Mesenchymal stem cell (in vitro differentiated cells and primary cell): ENCODE data around the gene SSPN. TPM values are rescaled to one million over a fixed set of nuclear protein-coding genes. Genes with fewer than 3 reads are reported as not detected.

Experiments used
- DNase-seq: peaks from one replicate; pipeline ENCODE4 v3.0.0-alpha.2; 2013
- H2AFZ ChIP-seq: one replicate; pipeline ENCODE4 v1.6.1; 2013; ENCODE audit warnings: low read depth, mild to moderate bottlenecking, control low read depth, inconsistent platforms, low read length, moderate library complexity
- H2AK5ac ChIP-seq: 2 replicates; pipeline ENCODE4 v1.6.1; 2013; ENCODE audit warnings: low read length, moderate library complexity, mild to moderate bottlenecking, inconsistent platforms; ENCODE audit not compliant: severe bottlenecking
- H2BK120ac ChIP-seq: one replicate; pipeline ENCODE4 v1.6.1; 2013; ENCODE audit warnings: low read depth, mild to moderate bottlenecking, inconsistent platforms, low read length, moderate library complexity
- H2BK12ac ChIP-seq, 2 experiments: one replicate each; pipeline ENCODE4 v1.6.1; 2013; ENCODE audit warnings: inconsistent platforms in 2 of 2, low read length in 2 of 2, mild to moderate bottlenecking in 2 of 2, moderate library complexity in 2 of 2, control low read depth in 1 of 2
- H2BK15ac ChIP-seq: one replicate; pipeline ENCODE4 v1.6.1; 2013; ENCODE audit warnings: mild to moderate bottlenecking, low read depth, inconsistent platforms; ENCODE audit not compliant: poor library complexity, severe bottlenecking
- H2BK5ac ChIP-seq: 2 replicates; pipeline ENCODE4 v1.6.1; 2013; ENCODE audit warnings: low read depth, mild to moderate bottlenecking, low read length, control low read depth, inconsistent platforms; ENCODE audit not compliant: poor library complexity, severe bottlenecking
- H3K14ac ChIP-seq, 2 experiments: one replicate each; pipeline ENCODE4 v1.6.1; 2013; ENCODE audit warnings: inconsistent platforms in 2 of 2, low read length in 2 of 2, control low read depth in 1 of 2, mild to moderate bottlenecking in 1 of 2, moderate library complexity in 1 of 2
- H3K18ac ChIP-seq, 2 experiments: one replicate each; pipeline ENCODE4 v1.6.1; 2013; ENCODE audit warnings: inconsistent platforms in 2 of 2, low read length in 2 of 2, control low read depth in 1 of 2, low read depth in 1 of 2, mild to moderate bottlenecking in 1 of 2
- H3K23ac ChIP-seq, 2 experiments: one replicate each; pipeline ENCODE4 v1.6.1; 2013; ENCODE audit warnings: inconsistent platforms in 2 of 2, low read length in 2 of 2, mild to moderate bottlenecking in 2 of 2, moderate library complexity in 2 of 2, control low read depth in 1 of 2
- H3K27ac ChIP-seq: 2 replicates; pipeline ENCODE4 v1.5.1; 2013; ENCODE audit warnings: mild to moderate bottlenecking, moderate library complexity, low read length, control low read depth, inconsistent platforms; ENCODE audit not compliant: poor library complexity, severe bottlenecking
- H3K27me3 ChIP-seq, 2 experiments: 2 replicates each; pipeline versions ENCODE4 v1.6.1 to v1.7.0; 2013; ENCODE audit warnings: low read length in 2 of 2, mild to moderate bottlenecking in 2 of 2, moderate library complexity in 2 of 2, control low read depth in 1 of 2, inconsistent platforms in 1 of 2; ENCODE audit not compliant: control insufficient read depth in 1 of 2, insufficient read depth in 1 of 2
- H3K36me3 ChIP-seq, 2 experiments: 2 replicates each; pipeline versions ENCODE4 v1.6.1 to v1.7.0; 2013; ENCODE audit warnings: low read length in 2 of 2, control low read depth in 1 of 2, inconsistent platforms in 1 of 2, low read depth in 1 of 2, mild to moderate bottlenecking in 1 of 2; ENCODE audit not compliant: insufficient read depth in 2 of 2, control insufficient read depth in 1 of 2
- H3K4ac ChIP-seq, 2 experiments: one replicate each; pipeline ENCODE4 v1.6.1; 2013; ENCODE audit warnings: inconsistent platforms in 2 of 2, low read length in 2 of 2, mild to moderate bottlenecking in 2 of 2, moderate library complexity in 2 of 2, control low read depth in 1 of 2, low read depth in 1 of 2
- H3K4me1 ChIP-seq: 2 replicates; pipeline ENCODE4 v1.6.1; 2013; ENCODE audit warnings: low read depth, low read length, control low read depth; ENCODE audit not compliant: control insufficient read depth, insufficient read depth
- H3K4me2 ChIP-seq: 2 replicates; pipeline ENCODE4 v1.6.1; 2013; ENCODE audit warnings: low read length, mild to moderate bottlenecking, inconsistent platforms; ENCODE audit not compliant: poor library complexity, severe bottlenecking
- H3K4me3 ChIP-seq, 2 experiments: 2 replicates each; pipeline versions ENCODE4 v1.5.1 to v1.7.0; 2013; ENCODE audit warnings: low read length in 2 of 2, mild to moderate bottlenecking in 2 of 2, control low read depth in 1 of 2, low read depth in 1 of 2; ENCODE audit not compliant: insufficient read depth in 1 of 2
- H3K79me1 ChIP-seq: replicated peaks from 2 replicates; pipeline ENCODE4 v1.6.1; 2013; ENCODE audit warnings: mild to moderate bottlenecking, control low read depth, low read length, inconsistent platforms; ENCODE audit not compliant: poor library complexity, severe bottlenecking
- H3K9ac ChIP-seq: 2 replicates; pipeline ENCODE4 v1.7.0; 2013; ENCODE audit warnings: mild to moderate bottlenecking, low read length, moderate library complexity
- H3K9me3 ChIP-seq: 2 replicates; pipeline ENCODE4 v1.7.0; 2013; ENCODE audit warnings: mild to moderate bottlenecking, low read length; ENCODE audit not compliant: control insufficient read depth
- H4K8ac ChIP-seq: one replicate; pipeline ENCODE4 v1.6.1; 2013; ENCODE audit warnings: inconsistent platforms, mild to moderate bottlenecking, low read length, moderate library complexity
- H4K91ac ChIP-seq: one replicate; pipeline ENCODE4 v1.6.1; 2013; ENCODE audit warnings: mild to moderate bottlenecking, low read length, inconsistent platforms
- WGBS: methylation state at CpG from one replicate; pipeline ENCODE4 v1.1.7; 2013; ENCODE audit warnings: mixed read lengths; 5-methylcytosine and 5-hydroxymethylcytosine counted together
- polyA plus RNA-seq, 2 experiments: library from polyadenylated mRNA; stranded (reverse); fragments of 200-250 nt; gene quantifications; one replicate each; pipeline ENCODE4 v1.2.3, GENCODE V29; 2013

SSPN gene, protein sequence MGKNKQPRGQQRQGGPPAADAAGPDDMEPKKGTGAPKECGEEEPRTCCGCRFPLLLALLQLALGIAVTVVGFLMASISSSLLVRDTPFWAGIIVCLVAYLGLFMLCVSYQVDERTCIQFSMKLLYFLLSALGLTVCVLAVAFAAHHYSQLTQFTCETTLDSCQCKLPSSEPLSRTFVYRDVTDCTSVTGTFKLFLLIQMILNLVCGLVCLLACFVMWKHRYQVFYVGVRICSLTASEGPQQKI
- polyA plus RNA-seq (2013, experiment 1 of 2) = 8.3 TPM
- polyA plus RNA-seq (2013, experiment 2 of 2) = 7.6 TPM

- Histone ChIP-seq H2BK120ac (peak within 1 kb of the TSS; percentile 37), H3K4me3 (peak within 1 kb of the TSS; percentile 73 to 83), H3K27me3 (no peaks in the 10 kb centered on the region), H3K9ac (peak within 1 kb of the TSS; percentile 88), H3K36me3 (no peaks in the 10 kb centered on the region), H3K18ac (peak within 1 kb of the TSS; percentile 89 to 94), H3K4ac (peak within 1 kb of the TSS; percentile 66 to 87), H2AFZ (peak within 1 kb of the TSS; percentile 93), H4K8ac (peak within 1 kb of the TSS; percentile 94), H2BK12ac (peak within 1 kb of the TSS in 1 of 2 experiments; percentile 89), H3K4me1 (peaks cover 3% of the 10 kb centered on the region), H3K27ac (peak within 1 kb of the TSS; percentile 39), H2AK5ac (no peak within 1 kb of the TSS), H3K23ac (peak within 1 kb of the TSS in 1 of 2 experiments; percentile 35), H4K91ac (peak within 1 kb of the TSS; percentile 85), H3K9me3 (no peaks in the 10 kb centered on the region), H3K79me1 (no peaks in the 10 kb centered on the region), H2BK5ac (no peak within 1 kb of the TSS), H2BK15ac (peak within 1 kb of the TSS; percentile 77), H3K4me2 (peak within 1 kb of the TSS; percentile 29), H3K14ac (peak within 1 kb of the TSS in 1 of 2 experiments; percentile 77)
- 2% methylated on average over 33 of the region's 35 CpGs for WGBS
- DNase-seq = peak; percentile 44
These were observed at the start of gene SSPN for GRCh38 chr12:26195250-26195640. TSS of gene SSPN (plus strand) at chr12:26195573. CDS start at chr12:26195673, 100 bp downstream.

DNA sequence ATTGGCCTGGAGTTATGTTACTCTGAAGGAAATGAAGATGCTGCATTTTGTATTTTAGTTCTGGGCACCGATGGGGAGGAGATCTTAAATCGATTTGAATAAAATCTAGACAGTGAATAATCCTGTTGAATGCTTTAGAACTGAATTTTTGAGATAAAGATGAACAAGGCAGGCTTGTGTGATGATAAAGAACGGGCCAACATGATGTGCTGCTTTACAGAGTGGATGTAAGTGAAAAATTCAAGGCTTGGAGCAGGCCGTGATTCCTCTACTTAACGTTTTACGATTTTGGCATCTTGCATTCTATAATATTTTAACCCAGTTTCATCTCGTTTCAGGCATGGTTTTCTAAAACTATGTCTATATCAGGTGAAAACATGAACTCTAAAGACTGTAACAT is 47.1 kb upstream of the SSPN start:
- DNase-seq = no peak
- Histone ChIP-seq H2BK120ac (no peak overlapping the region), H3K23ac (no peak overlapping the region), H3K9me3 (no peaks in the 10 kb centered on the region), H2BK15ac (no peak overlapping the region), H3K4ac (no peak overlapping the region), H3K9ac (no peak overlapping the region), H3K4me2 (no peak overlapping the region), H3K36me3 (no peaks in the 10 kb centered on the region), H3K18ac (no peak overlapping the region), H4K8ac (no peak overlapping the region), H3K14ac (no peak overlapping the region), H4K91ac (no peak overlapping the region), H2BK5ac (no peak overlapping the region), H2AFZ (no peak overlapping the region), H2BK12ac (no peak overlapping the region), H3K4me1 (peaks cover 2% of the 10 kb centered on the region), H2AK5ac (no peak overlapping the region), H3K4me3 (no peak overlapping the region), H3K27me3 (no peaks in the 10 kb centered on the region), H3K27ac (no peak overlapping the region), H3K79me1 (no peaks in the 10 kb centered on the region)
- 93% methylated on average over 3 of the region's 7 CpGs for WGBS

DNA sequence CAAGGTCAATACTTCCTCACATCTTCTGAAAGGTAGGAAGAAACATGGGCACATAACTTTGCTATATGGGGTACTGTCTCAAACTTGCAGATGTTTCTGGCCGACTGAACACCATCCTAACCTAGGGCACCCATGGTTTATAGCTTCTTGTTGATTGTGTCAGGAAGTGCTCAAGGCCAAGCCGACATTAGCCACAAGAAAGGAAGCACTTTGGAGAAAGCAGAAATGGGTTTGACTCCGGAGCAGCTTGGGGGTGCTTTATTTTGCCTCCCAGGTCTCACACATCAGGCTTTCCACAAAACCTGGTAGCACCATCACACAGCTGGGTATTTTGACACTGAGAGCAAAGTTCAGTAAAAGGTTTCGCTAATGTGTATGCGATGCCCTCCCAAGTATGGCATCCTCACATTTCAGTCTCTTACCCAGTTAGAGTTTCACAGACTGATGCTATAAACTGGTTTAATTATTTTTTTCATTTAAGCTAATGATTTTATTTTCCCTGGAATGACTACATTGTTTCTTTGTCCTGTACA is 45.3 kb upstream of the SSPN start:
- WGBS = 38% methylated on average over 3 of the region's 5 CpGs

GRCh38 chr12:26150736-26151450 is 44.5 kb upstream of the SSPN start:
- no peak overlapping the region for H4K8ac ChIP-seq
- H3K27me3 ChIP-seq = no peaks in the 10 kb centered on the region
- H3K14ac ChIP-seq = no peak overlapping the region
- no peak overlapping the region for H2AK5ac ChIP-seq
- WGBS = 0% methylated on average over 1 of the region's 2 CpGs
- H3K18ac ChIP-seq = no peak overlapping the region
- H3K27ac ChIP-seq = peak overlapping the region; percentile 70
- H3K23ac ChIP-seq = no peak overlapping the region
- peaks cover 2% of the 10 kb centered on the region for H3K4me1 ChIP-seq
- H3K79me1 ChIP-seq = no peaks in the 10 kb centered on the region
- no peak overlapping the region for H2BK15ac ChIP-seq
- peak overlapping the region in 1 of 2 experiments; percentile 23 for H3K4me3 ChIP-seq
- no peaks in the 10 kb centered on the region for H3K36me3 ChIP-seq
- H3K4me2 ChIP-seq = no peak overlapping the region
- no peak overlapping the region for H2BK5ac ChIP-seq
- H4K91ac ChIP-seq = no peak overlapping the region
- no peak overlapping the region for H2AFZ ChIP-seq
- H3K4ac ChIP-seq = no peak overlapping the region
- DNase-seq = peak; percentile 69
- no peak overlapping the region for H2BK120ac ChIP-seq
- H3K9ac ChIP-seq = peak overlapping the region; percentile 69
- no peak overlapping the region for H2BK12ac ChIP-seq
- H3K9me3 ChIP-seq = no peaks in the 10 kb centered on the region

More for the DNA sequence above, 45.3 kb upstream of the SSPN start:
- Histone ChIP-seq H2BK120ac (no peak overlapping the region), H3K9me3 (no peaks in the 10 kb centered on the region), H3K23ac (no peak overlapping the region), H3K4me2 (no peak overlapping the region), H3K18ac (peak overlapping the region in 1 of 2 experiments; percentile 3), H2BK12ac (no peak overlapping the region), H3K27ac (no peak overlapping the region), H3K4me3 (no peak overlapping the region), H3K79me1 (no peaks in the 10 kb centered on the region), H2AFZ (no peak overlapping the region), H3K4ac (peak overlapping the region in 1 of 2 experiments; percentile 54), H2BK15ac (no peak overlapping the region), H3K14ac (no peak overlapping the region), H4K8ac (no peak overlapping the region), H3K27me3 (no peaks in the 10 kb centered on the region), H2BK5ac (peak overlapping the region; percentile 21), H3K36me3 (no peaks in the 10 kb centered on the region), H2AK5ac (no peak overlapping the region), H3K9ac (no peak overlapping the region), H4K91ac (no peak overlapping the region), H3K4me1 (peaks cover 2% of the 10 kb centered on the region)
- no peak for DNase-seq
